ENCODE results near the gene RIPOR3. TPM values are rescaled to one million over a fixed set of nuclear protein-coding genes. Genes with fewer than 3 reads are reported as not detected.
"Not testable (repeated sequence)": the region's sequence is repeated elsewhere in the genome, so short reads cannot be mapped to it uniquely, and the experiment has no call there.

The RIPOR3 gene
- total RNA-seq, 1 experiment from 2014 or later: 0.47 TPM

DNA sequence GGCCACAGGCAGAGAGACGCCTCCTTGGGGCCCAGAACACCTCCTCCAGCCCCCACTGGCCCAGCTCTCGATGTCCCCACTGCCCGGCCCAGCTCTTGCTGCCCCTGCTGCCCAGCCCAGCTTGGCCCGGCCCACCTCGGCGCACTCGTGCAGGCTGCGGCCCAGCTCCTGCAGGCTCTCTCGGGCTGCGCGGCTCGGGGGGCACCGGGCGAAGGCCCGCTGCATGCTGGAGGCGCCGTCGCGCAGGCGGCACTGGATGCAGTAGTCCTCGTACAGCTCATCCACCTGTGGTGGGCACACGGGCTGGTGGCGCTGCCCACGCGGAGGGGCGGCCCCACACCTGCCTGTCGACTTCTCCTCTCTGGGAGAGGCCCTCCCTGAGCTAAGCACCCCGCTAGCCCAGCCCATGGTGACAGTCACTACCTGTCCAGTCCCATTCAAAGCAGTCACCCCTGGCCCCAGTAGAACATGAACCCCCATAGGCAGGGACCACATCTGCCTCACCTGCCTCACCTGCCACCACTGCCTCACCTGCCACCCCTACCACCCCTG is 81.8 kb downstream of the RIPOR3 start:
- DNase-seq (ENCODE audit: low read depth): no peak

DNA sequence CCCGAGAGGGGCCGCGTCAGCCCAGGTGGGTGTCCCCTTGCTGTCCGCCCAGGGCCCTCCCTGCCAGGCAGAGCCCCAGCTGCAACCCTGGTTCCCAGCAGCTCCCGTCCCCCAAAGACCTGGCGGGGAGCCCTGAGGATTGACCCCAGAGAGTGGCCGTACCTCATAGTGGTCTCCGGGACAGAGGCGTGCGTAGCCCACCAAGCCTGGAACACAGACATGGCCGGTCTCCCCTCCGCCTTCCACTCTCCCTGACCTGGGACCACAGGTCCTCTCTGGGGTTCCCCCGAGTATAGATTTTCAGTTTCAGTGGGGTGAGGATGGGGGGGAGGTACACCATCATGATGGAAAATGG is 82.6 kb downstream of the RIPOR3 start:
- in situ Hi-C loops (cut with HindIII; ENCODE audit: low pct_unique_long_range_greater_than_20kb, low sequenced_read_pairs): no loop called here
- no peak for DNase-seq (ENCODE audit: low read depth)

More for the DNA sequence above, 81.8 kb downstream of the RIPOR3 start:
- in situ Hi-C loops (cut with HindIII; ENCODE audit: low pct_unique_long_range_greater_than_20kb, low sequenced_read_pairs): no loop called here

DNA sequence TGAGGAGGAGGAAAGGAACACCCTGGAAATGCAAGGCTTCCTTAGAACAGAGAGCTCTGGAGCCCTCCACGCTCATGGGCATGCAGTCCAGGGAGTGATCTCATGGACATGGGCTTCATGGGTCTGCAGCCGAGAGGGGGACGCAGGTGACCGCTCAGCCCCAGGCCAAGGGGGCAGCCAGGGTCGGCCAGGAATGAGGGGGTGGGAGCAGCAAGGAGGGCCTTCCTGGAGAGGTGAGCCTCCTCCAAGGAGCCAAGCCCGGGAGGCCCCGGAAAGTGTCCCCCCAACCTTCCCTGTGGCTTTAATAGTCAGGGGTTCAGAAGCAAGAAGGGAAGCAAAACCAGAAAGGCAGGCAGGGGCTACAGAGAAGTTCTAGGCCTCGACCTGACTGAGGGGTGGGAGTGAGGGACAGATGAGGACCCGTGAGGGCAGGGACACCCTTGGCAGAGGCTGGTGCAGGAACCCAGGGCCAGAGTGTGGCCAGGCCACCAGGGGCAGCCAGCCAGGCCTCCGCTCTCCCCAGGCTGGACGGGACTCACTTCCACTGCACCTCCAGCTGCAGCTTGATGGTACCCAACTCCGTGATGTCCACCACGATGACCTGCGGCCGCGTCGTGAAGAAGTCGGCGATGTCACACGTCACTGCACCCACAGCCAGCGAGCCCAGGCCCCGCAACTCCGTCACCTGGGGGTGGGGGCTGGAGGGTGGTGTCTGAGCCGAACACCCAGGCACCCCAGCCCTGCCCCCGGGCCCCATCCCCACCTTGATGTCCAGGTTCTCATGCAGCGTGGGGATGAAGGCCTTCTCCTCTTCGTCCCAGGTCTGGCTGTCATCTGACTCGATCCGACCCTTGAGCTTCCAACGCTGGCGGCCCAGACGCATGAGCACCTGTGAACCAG is 83.2 kb downstream of the RIPOR3 start:
- in situ Hi-C loops (cut with HindIII; ENCODE audit: low pct_unique_long_range_greater_than_20kb, low sequenced_read_pairs): no loop called here

DNA sequence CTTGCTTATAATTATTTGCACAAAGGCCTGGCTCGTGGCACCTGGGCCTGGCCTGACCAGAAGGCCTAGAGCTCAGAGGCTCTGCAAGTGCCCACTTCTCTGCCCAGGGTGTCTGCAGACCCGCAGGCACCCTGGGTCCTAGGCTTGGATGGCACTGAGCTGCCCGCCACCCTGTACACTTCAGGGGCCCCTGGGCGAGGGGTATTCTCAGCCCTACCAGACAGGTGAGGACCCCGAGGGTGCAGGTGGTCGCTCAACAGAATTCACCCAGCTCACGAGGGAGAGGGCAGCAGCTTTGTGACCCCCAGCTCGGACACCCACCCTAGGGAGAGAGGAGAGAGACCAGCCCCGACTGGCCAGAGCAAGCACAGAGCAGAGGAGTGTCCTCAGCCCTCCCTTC is 83.9 kb downstream of the RIPOR3 start:
- in situ Hi-C loops (cut with HindIII; ENCODE audit: low pct_unique_long_range_greater_than_20kb, low sequenced_read_pairs): no loop called here

More for the DNA sequence above, 83.2 kb downstream of the RIPOR3 start:
- DNase-seq (ENCODE audit: low read depth): no peak

DNA sequence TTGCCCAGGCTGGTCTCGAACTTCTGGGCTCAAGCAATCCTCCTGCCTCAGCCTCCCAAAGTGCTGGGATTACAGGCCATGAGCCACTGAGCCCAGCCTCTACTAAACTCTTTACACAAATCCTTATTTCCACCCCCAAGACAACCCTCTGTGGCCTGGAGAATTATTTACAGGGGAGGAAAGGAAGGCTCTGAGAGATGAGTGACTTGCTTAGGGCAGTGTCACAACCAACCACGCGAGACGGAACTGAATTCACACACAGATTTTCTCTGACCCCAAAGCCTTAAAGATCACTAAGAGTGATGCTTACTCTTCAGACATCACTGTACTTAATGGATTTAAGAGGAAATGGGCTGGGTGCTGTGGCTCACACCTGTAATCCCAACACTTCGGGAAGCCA is 86.2 kb downstream of the RIPOR3 start:
- in situ Hi-C loops (cut with HindIII; ENCODE audit: low pct_unique_long_range_greater_than_20kb, low sequenced_read_pairs): no loop called here
- peak; percentile 67 for DNase-seq (ENCODE audit: low read depth)

More for the DNA sequence above, 83.9 kb downstream of the RIPOR3 start:
- no peak for DNase-seq (ENCODE audit: low read depth)

DNA sequence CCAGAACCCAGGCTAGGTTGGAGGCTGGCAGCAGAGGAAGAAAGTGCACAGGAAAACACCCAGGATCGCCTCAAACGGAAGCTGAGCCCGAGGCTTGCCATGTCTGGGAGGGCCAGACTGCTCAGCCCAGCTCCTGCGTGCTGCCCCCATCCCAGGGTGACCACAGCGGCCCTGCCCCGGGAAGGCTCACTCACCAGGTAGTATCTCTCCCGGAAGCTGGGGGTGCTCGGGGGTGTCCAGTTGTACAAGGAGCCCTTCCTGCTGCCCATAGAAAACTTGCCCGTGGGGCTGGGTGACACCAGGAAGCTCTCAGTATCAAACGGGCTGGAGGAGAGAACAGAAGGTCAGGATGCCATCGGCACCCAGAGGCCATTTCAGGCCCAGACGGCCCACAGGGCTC is 86.9 kb downstream of the RIPOR3 start:
- in situ Hi-C loops (cut with HindIII; ENCODE audit: low pct_unique_long_range_greater_than_20kb, low sequenced_read_pairs): no loop called here
- DNase-seq (ENCODE audit: low read depth): no peak

DNA sequence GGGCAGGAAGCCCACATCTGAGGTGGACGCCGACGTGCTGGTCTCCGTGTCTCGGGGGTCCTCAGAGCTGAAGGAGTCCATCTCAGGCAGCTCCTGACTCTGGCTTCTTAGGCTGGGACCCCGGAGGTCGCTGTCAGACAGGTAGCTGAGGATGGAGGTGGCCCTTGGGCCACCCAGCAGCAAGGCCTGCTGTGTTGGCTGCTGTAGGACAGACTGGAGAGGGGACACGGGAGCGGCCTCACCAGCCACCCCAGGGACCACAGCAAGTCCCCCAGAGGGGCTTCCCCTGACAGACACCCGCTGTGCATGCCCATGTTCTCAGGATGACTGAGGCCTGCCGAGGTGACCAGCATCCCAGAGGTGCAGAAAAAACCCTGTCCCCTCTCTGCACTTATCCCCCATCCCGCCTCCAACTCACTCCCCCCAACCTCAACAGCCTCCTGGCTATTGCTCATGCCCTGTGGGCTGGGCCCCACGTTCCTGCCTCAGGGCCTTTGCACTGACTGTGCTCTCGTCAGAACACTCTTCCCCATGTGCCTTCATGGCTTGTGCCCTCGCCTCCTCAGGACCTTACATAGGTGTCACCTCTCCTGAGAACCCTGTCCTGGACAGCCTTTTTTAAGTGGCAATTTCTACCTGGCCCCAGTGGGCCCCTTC is 88.8 kb downstream of the RIPOR3 start:
- in situ Hi-C loops (cut with HindIII; ENCODE audit: low pct_unique_long_range_greater_than_20kb, low sequenced_read_pairs): no loop called here
- DNase-seq (ENCODE audit: low read depth): no peak

DNA sequence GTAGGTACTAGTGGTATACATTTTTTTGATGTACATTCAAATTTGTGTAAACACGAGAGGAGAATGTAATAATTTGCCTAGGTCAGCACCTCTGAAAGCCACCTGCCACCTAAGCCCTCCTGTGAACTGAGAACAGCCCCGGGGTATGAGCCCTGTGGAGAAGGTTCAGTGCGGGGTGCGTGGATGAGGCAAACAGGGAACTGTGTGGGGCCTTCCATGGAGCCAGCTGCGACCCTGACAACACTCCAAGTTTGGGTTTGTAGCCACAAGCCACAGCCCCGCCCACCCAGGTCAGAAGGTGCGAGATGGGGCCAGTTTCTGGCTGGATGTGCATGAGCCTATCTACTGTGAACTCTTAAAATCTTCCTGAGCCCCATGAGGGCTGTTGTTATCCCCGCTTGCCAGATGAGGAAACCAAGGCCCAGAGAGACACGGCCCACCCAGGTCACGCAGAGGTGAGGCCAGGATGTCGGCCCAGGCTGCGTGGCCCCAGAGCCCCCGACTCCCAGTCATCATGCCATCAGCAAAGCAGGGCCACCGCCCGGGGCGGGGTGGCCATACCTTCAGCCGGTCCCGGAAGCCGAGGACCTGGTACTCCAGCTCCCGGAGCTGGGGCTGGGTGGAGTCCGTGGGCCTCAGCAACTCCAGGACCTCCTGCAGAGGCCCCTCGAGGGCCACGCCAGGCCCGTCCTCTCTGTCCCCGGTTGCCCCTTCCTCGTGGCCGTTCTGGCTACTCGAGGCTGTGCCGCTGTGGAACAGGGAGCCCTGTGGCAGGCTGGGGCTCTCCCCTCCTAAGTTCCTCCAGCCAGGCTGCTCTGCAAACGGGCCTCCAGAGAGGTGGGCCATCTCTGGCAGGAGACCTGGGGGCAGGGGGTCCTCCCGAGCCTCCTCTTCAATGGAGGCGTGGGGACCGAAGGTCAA is 89.6 kb downstream of the RIPOR3 start:
- no peak for DNase-seq (ENCODE audit: low read depth)
- in situ Hi-C loops (cut with HindIII; ENCODE audit: low pct_unique_long_range_greater_than_20kb, low sequenced_read_pairs): no loop called here

DNA sequence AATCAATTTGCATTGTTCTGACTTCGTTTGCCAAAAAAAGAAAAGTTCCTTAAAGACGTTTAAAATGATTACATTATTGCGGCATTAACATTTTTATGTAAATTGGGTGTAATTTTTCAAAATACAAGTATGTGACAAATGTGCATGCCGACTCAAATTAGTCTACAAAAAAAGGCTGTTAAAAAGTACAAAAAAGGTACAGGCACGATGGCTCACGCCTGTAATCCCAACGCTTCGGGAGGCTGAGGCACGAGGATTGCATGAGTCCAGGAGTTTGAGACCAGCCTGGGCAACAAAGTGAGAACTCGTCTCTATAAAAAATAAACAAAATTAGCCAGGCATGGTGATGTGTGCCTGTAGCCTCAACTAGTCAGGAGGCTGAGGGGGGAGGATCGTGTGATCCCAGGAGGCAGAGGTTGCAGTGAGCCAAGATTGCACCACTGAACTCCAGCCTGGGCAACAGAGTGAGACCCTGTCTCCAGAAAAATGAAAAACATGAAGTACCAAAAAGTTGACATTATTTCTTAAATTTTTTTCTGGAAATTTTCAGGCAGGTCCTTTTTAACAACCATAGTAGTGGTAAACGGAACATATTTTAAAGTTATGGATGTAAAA is 91.0 kb downstream of the RIPOR3 start:
- in situ Hi-C loops (cut with HindIII; ENCODE audit: low pct_unique_long_range_greater_than_20kb, low sequenced_read_pairs): no loop called here
- DNase-seq (ENCODE audit: low read depth): no peak

DNA sequence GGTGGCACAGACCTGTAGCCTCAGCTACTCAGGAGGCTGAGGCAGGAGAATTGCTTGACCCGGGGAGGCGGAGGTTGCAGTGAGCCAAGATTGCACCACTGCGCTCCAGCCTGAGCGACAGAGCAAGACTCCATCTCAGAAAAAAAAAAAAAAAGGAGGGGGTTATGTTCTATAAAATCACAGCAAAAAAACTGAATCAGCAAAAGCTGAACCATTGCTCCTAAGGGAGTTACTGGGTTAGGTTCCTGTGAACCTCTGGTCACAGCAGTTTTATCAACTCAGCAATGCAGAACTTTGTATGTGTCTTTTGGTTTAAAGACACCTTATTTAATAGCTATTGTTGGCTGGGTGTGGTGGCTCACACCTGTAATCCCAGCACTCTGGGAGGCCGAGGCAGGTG is 92.6 kb downstream of the RIPOR3 start:
- DNase-seq (ENCODE audit: low read depth); in situ Hi-C loops (cut with HindIII; ENCODE audit: low pct_unique_long_range_greater_than_20kb, low sequenced_read_pairs): not testable (repeated sequence)

DNA sequence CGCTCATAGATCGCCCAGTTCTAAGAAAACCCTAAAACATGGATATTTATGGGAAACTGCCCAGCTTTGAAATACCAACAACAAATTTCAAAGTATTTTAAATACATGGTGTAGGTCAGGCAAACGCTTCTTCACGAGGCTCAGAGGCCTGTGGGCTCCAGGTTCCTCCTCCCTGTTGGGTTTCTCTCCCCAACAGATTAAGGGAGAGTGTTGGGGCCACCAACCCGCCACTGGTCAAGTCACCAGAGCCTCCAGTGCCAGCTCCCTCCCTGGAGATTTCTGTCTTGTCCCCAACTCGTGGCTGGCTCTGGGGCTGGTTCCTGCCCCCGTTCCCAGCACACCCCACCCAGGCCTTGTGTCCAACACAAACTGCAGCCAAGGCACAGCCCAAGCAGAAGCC is 93.3 kb downstream of the RIPOR3 start:
- no peak for DNase-seq (ENCODE audit: low read depth)
- in situ Hi-C loops (cut with HindIII; ENCODE audit: low pct_unique_long_range_greater_than_20kb, low sequenced_read_pairs): no loop called here

DNA sequence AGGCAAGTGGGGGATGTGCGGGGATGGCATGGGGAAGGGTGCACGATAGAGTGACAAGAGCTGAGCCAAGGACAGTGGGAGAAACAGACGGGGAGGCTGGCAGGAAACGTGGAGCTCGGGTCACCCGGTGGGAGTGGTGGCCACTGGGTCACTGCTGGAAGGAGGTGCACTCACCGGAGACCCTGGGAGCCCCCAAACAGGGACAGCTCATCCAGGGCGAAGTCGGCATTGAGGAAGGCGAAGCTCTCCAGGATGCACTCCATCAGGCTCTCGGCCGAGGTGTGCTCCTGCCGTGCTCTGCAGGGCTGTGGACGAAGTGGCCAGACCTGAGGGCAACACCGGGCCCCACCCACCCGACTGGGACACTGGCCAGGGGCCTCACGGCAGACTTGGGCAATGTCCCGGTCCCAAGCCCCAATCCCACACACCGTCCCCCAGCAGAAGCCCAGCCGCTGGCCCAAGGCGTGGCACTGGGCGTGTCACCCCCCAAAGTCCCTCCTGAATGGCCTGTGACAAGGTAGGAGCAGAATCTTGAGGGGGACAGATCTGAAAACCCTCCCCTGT is 93.9 kb downstream of the RIPOR3 start:
- DNase-seq (ENCODE audit: low read depth): no peak
- in situ Hi-C loops (cut with HindIII; ENCODE audit: low pct_unique_long_range_greater_than_20kb, low sequenced_read_pairs): no loop called here

DNA sequence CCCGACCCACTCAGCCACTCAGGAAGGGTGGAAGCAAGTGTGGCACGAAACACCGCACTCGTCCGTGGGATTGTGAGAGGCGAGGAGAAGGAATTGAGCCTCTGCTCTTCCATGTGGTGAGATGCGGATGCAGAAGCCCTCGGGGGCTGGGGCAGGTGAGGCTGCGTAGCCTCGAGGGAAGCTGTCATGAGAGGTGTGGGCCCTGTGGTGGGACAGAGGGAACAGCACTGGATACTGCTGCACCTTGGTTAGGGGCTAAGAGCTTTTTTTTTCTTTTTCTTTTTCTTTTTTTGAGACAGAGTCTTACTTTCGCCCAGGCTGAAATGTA is 94.7 kb downstream of the RIPOR3 start:
- in situ Hi-C loops (cut with HindIII; ENCODE audit: low pct_unique_long_range_greater_than_20kb, low sequenced_read_pairs): no loop called here
- DNase-seq (ENCODE audit: low read depth): no peak

DNA sequence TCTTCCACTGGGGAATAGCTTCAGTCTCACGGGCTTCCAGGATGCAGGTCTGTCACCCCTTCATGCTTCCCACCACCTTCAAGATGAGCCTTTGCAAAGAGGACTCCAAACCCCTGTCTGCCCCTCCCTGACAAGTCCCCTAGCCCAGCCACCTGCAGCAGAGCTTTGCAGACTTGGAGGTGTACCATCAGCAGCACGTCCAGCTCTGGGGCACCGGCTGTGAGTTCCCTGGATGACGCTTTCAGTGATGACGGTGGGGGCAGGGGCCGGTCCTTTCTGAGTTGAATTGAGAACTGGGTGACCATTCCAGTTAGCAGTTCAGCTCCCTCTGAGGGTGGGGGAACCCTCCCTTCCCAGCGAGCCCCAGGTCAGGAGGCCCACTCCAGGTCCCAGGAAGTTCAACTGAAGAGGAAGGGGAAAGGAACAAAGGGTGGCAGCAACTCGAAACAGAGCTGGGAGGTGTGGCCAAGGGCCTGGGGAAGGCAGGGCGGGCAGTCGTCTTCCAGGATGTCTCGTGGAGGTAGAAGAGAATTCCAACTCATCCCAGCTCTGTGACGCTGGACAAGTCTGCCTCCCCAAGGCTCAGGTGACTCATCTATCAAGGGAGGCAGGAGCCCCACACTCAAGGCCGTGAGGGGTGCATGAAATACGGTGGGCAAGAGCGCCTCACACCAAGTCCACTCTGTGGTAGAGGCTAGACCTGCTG is 95.2 kb downstream of the RIPOR3 start:
- DNase-seq (ENCODE audit: low read depth): no peak
- in situ Hi-C loops (cut with HindIII; ENCODE audit: low pct_unique_long_range_greater_than_20kb, low sequenced_read_pairs): no loop called here

DNA sequence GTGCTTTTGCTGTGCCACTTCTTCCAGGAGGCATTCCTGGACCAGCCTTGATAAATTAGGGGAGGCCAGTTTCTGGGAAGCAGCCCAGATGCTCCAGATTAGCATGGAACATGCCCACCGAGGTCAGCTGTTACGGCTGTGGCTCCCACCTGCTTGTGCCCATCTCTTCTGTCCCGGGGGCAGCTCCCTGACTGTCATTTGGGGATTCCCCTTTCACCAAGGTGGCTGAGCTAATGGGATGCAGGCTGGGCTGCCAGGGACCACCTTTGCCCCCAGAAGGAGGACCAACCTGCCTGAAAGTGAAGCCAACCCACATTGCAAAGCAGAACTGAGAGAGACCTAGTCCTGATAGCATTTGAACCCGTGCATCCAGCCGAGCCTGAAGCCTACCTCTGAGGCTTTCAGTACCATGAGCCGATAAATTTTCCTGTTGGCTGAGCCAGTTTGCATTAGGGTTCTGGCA is 95.9 kb downstream of the RIPOR3 start:
- DNase-seq (ENCODE audit: low read depth): no peak
- in situ Hi-C loops (cut with HindIII; ENCODE audit: low pct_unique_long_range_greater_than_20kb, low sequenced_read_pairs): no loop called here

DNA sequence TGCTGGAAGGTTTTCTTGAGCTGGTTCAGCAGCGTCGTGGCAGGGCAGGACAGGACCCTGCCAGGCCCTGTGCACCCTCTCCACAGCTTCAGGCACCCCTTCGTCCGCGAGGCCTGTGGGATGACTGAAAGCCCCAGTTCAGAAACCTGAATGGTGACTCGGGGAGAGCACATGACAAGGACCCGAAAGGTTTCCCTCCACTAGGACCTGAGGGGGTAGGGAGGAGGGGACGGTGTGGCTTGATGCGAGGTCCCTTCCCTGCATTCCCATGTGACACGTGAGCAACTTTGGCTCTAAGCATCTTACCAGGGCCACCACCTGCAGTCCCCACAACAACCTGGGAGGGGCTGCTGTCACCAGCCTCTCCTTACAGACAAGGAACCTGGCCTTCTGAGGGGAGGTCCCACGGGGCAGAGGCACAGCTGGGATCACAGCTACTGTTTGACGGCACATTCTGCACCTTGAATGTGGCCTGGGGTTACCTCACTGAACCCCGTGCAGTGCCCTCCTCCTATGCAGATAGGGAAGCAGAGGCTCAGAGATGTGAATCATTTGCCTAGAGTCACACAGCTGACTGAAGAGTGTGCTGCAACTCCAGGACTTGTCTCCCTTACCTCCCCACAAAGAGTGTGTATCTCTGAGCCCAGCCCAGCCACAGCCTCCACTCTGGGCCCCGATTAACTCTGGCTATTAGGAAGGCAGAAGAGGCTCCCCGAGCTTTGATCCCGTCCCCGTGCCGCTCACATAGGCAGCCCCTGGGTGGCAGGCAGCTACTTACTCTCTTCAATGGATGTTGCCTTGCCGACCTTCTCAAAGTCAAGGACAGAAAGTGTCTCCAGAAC is 96.5 kb downstream of the RIPOR3 start:
- in situ Hi-C loops (cut with HindIII; ENCODE audit: low pct_unique_long_range_greater_than_20kb, low sequenced_read_pairs): no loop called here
- no peak for DNase-seq (ENCODE audit: low read depth)

DNA sequence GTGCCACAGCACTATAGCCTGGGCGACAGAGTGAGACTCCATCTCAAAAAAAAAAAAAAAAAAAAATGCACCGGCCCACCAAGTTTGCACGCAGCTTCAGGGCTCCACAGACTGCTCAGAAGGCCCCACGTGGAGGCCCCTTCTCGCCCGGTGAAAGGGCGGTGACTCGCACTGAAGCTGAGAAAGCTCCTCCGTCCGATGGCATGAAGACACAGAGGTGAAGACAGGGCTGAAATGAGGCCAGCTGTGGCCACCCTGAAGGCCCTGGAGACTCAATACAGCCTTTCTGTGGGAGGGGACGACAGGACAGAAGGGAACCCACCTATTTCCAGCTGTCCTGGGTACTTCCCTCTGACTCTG is 97.1 kb downstream of the RIPOR3 start:
- in situ Hi-C loops (cut with HindIII; ENCODE audit: low pct_unique_long_range_greater_than_20kb, low sequenced_read_pairs): no loop called here
- DNase-seq (ENCODE audit: low read depth): no peak
